Activated CD4-positive, CD25-positive, alpha-beta regulatory T cell treated with anti-CD3 and anti-CD28 coated beads, Interleukin-2, amount 50 U/mL, for 16 hours (primary cell): ENCODE data around the gene GNAS.
A peak's percentile ranks its signal among the peaks of the same experiment; 100 is the strongest.

ENCODE experiments used
- DNase-seq: peaks from one replicate; pipeline ENCODE4 v3.0.0-alpha.2; 2020; ENCODE audit warnings: low read depth, low spot score

The GNAS gene

DNA sequence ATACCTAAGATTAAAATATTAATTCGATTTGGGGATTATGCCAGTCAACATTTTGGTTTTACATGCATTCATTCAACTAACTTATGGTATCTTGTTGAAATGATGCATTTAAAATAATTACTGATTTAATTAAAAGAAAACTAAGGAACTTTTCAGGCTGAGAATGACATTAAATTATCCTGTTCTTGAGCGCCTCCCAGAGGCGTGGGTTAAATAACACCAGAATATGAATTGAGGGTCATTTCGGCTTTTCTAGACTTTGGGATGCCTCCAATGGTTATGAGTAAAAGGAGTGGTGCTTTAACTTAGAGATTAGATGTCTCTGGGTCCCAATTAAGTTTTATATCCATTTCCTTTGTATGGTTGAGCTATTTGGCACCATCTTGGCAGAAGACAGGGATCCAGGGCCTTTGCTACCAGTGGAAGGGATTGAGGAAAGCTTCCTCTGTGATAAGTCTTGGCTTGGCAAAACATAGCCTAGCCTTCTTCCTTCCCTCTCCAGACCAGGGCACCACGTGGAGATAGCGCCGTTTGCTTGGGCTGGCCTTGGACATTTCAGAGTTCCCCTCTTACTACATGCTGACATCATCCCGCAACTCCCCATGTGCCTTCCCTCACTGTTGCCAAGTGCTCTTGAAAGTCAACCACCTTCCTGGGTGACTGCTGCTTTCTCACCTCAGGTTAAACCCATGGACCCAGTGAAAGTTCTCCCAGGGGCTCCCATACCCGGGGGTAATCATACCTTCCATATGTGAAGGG is 28.7 kb downstream of the GNAS start:
- DNase-seq: no peak

DNA sequence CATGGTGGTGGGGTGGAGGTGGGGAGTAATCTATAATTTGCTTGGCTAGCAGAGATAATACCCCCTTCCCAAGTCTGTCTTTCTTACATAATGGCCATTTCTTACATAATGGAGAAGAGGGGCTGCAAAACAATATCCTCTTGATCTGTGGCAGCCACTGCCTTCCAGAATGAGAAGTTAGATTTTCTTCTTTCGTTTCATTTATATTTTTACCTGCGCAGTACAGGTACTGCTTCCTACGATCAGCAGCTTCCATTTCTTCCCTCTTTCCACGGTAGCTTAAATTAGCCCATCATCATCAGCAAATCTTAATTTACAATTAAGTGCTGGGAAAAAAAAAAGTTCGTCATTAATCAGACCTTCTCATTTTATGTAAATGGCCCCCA is 30.2 kb downstream of the GNAS start:
- no peak for DNase-seq

DNA sequence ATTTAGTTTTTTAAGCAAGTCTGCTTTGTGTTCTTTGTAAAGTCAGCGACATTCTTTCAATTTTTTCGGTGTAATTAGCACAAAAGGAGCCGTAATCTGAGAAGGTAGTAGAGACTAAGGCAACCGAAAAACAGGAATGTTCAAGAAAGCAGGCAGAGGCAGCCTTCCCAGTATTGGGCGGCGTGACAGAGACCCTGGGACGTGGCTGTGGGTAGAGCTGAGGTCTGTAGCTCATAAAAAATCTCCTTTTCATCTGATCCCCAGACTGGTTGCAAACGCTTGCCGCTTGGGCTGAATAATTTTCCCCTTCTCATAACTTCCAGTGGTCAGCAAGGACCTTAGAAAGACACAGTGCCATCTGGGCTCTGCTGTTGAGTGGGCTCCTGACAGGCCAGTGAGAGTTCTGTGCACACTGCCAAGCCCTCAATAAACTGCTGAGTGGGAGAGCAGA is 30.8 kb downstream of the GNAS start:
- no peak for DNase-seq

DNA sequence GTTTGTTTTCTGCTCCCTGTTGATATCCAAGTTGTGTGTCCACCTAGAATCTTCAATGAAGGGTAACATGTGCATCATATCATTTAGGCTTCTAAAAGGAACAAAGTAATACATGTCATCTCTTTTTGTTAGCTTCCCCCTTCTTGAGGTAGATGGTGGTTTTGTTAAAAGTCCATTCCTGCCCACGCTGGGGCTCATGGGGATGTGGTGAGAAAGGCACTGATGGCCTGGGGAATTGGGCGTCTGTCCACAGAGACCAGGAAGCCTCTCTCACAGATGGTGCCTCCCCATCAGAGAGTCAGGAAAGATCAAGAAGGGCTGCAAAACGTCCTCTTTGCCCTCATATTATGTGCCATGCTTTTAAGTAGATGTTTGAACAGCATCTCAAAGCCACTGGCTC is 32.5 kb downstream of the GNAS start:
- no peak for DNase-seq

DNA sequence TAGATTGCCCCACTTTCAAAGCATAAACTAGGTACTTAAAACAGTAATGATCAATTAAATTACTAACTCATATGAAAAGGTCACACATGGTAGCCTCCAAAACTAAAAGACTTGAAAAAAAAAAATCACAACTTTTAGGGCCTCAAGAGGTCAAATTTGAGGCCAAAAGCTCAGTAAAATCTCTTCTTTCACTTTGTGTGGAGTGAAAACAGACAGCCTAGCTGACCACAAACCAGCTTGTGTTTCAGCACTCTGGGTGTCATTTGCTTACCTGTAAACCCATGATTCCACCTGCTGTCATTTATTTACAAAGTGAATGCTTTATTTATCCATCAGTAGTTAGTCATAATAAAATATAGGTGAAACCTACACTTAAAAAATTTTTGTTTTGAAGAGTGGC is 34.0 kb downstream of the GNAS start:
- no peak for DNase-seq

DNA sequence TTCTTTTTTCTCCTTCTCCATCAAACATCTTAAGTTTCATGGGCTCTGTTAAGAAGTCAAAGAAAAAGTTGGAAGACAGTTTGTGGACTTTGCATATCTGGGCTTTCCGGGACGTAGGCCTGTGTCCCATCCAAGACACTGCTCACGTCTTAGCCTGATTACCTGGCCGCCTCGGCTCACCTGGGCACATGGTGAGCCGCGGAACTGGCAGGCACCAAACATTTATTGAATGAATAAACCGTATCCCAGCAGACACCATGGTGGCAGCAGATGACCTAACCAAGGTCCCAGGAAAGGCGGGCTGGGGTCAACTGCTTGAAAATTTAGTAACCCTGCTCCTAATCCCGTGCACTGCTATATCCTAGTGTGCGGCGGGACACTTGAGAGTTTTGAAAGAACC is 35.6 kb downstream of the GNAS start:
- DNase-seq: no peak

DNA sequence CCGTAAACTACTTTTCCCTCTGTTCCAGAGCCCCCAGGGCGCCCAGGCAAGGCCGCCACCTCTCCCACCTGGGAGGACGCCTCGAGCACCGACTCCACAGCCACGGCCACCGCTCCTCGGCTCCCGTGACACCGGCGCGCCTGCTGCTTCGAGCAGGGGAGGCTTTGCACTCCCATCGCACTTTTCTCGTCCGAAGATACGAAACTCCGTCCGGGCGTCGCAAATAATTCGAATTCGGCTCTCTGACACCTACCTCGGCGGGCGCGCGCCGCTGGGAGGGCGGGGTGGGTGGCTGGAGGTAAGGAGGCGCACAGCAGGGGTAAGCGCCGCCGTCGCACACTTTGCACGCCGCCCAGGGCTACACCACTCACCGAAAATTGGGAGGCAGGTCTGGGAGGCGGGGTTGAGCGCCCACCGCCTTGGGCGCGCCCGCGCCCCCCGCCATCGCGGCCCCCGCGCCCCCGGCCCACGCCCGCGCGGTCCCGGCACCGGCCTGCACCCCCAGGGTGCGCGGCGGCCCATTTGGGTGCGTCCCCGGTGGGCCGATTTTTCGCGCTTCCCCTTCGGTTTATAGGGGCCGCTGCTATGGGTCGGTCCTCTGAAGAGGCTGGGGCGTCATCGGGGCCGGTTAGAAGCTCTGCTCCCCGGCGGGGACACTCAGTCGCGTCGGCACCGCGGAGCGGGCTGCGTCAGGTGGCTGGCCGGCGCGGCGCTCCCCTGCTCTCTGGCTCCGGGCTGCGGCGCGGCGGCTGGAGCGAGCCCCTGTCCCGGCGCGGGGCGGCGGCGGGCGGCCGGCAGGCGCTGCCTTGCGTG is 36.2 kb downstream of the GNAS start:
- peak; percentile 70 for DNase-seq

DNA sequence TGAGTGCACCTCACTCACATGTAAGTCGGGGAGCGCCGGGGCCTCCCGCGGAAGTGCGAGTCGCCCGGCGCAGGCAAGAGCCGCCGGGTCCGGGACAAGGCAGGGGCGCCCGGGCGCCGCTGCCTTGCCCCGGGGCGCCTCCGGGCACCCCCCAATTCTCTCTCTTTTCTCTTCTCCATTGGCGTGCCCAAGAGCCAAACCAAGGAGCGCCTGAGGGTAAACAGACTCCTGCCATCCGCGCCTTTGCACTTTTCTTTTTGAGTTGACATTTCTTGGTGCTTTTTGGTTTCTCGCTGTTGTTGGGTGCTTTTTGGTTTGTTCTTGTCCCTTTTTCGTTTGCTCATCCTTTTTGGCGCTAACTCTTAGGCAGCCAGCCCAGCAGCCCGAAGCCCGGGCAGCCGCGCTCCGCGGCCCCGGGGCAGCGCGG is 36.8 kb downstream of the GNAS start:
- DNase-seq: no peak

DNA sequence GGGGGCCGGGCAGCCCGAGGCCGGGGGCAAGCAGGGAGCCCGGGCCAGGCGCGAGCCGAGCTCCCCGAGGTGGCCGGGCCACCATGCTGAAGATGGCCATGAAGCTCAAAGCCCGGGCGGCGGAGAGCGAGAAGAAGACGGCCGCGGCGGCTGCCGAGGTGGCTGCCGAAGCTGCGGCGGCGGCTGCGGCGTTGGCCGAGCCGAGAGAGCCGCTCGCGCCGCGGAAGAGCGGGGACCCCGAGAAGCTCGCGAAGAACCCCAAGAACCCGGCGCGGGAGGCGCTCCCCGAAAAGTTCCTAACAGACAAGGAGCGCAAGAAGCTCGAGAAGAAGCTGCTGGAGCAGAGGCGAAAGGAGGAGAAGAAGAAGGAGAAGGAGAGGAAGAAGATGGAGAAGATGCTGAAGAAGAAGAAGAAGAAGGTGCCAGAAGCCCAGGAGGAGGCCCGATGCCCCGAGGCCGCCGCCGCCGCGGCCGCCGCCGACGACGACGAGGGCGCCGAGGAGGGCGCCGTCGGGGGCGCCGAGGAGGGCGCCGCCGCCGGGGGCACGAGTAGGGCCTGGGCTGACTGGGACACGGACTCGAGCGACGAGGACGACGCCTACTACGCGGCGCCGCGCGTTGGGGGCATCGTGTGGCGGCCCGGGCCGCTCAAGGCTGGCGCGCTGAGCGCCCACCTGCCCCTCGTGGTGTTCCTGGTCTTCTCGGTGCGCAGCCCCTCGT is 37.4 kb downstream of the GNAS start:
- no peak for DNase-seq

DNA sequence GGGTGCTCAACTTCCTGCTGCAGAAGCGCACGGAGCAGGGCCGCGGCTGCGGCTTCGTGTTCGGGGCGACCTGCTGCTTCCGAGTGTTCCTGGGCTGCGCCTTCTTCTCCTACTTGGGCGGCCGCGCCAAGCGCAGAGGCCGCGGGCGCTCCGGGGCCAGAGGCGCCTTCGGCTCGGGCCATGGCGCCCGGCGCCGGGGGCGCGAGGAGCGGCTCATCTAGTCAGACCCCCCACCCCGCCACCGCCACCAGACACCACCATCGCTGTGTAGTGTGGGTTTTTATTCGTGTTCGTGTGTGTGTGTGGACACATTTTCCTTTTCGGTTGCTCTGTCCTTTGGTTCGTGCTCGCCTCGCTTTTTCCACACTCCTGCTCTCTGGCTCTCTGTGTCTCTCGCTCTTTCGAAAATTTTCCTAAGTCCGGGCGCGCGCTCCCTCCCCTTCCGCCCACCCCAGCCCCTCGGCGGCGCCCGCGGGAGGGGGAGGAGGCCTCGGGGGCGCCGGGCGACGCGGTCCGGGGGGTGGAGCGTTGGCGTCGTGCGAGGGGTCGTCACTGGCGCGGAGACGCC is 38.1 kb downstream of the GNAS start:
- peak; percentile 32 for DNase-seq

DNA sequence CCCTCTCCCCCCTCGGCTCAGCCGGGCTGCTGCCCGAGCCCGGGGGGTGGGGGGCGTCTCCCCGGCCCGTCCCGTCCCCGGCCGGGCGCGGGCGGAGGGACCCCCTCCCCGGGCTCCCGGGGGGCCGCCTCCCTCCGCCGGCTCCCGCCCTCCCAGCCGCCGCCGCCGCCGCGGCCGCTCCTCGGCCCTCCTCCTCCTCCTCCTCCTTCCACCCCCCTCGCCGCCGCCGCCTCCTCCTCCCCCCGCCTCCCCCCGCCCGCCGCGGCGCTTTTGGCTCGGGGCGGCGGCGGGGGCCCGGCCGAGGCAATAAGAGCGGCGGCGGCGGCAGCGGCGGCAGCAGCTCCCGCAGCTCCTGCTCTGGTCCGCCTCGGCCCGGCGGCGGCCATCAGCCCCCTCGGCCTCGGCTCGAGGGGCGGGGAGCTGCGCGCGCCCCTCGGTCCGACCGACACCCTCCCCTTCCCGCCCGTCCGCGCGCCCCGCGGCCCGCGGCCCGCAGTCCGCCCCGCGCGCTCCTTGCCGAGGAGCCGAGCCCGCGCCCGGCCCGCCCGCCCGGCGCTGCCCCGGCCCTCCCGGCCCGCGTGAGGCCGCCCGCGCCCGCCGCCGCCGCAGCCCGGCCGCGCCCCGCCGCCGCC is 38.7 kb downstream of the GNAS start:
- peak; percentile 46 for DNase-seq

DNA sequence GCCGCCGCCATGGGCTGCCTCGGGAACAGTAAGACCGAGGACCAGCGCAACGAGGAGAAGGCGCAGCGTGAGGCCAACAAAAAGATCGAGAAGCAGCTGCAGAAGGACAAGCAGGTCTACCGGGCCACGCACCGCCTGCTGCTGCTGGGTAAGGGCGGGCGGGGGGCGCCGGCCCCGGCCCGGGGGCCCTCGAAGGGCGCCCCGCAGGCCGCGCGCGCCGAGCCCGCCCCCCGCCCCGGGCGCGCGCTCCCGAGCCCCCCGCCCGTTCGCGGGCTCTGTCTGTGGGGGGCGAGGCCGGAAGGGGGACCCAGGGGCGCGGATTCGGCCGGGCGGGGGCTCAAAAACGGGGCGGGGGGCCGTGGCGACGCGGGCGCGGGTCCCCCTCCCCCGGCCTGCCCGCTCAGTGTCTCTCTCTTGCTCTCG is 39.2 kb downstream of the GNAS start:
- no peak for DNase-seq

DNA sequence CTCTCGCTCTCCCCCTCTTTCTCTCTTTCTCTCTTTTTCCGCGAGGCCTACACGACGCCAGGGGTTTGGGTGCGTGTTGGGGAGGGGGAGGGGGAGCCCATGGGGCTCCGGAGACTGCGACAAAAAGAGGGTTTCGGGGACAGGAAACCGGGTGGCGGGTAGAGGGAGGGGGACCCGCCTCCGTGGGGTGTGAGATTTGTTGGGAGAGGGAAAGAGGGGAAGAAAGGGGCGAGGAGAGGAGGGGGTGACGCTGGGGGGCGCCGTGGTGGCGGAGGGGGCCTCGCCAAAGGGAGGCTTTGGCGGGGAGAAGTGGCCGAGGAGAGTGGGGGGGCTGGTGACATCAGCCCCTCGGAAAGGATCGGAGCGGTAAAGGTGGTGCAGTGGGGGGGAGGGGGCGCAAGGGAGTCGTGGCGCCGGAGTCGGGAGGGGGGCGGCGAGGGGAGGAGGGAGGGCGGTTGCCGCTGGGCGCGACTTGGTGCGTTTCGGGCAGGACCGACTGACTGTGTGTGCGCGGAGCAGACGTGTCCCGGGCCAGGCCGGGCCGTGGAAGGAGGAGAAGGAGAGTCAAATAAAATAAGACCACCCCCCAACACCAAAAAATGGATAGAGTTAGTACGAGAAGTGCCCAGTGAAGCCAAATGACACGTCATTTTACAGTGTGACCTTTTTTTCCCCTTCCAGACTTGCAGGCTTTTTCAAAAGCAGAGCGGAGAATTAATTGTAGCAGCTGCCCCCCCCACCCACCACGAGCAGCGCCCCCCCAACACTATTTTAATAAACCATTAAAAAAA is 39.8 kb downstream of the GNAS start:
- peak; percentile 50 for DNase-seq

DNA sequence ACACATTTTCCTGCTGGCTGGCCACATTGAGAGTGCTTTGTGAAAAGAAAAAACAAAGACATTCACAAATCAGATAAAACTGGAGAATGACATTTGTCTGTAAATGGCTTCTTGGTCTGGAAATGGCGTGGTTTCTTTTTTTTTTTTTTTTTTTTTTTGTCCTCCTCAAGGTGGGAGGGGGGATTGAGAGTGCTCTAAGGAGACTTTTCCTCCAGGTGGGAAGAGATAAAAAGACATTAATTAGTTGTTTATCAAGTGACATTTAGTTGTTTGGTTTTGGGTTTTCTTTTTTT is 40.4 kb downstream of the GNAS start:
- no peak for DNase-seq

DNA sequence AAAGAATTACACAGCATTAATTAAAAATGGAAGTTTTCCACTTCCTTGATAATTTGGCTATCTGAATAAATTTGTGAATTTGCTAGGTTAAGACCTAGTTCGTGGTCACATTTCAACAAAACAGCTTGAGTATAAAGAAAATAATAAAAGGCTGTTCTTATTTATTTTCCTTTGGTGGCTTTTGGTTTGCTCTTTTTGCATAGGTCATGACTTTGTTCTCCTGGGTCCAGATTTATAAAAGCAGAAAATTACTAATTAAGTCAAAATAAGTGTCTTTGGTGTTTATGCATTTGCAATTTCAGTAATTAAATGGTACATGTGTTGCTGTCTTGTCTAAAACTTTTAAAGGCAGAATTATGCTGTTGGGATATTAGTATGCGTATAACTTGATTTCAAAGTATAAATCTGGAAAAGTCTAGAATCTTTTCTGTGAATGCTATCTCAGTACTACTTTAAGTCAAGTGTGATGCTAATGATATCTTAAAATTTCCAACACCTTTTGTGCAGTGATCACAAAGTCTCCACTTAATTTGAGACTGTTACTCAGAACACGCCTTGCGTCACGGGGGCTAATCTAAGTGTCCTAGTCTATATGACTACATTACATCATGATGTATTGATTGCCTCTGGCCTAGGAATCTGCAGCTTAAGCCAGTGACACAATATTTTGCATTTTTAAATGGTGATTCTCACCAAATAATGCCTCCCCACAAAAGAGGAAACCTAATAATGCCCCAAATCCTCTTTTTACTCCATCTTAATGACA is 41.0 kb downstream of the GNAS start:
- DNase-seq: no peak

DNA sequence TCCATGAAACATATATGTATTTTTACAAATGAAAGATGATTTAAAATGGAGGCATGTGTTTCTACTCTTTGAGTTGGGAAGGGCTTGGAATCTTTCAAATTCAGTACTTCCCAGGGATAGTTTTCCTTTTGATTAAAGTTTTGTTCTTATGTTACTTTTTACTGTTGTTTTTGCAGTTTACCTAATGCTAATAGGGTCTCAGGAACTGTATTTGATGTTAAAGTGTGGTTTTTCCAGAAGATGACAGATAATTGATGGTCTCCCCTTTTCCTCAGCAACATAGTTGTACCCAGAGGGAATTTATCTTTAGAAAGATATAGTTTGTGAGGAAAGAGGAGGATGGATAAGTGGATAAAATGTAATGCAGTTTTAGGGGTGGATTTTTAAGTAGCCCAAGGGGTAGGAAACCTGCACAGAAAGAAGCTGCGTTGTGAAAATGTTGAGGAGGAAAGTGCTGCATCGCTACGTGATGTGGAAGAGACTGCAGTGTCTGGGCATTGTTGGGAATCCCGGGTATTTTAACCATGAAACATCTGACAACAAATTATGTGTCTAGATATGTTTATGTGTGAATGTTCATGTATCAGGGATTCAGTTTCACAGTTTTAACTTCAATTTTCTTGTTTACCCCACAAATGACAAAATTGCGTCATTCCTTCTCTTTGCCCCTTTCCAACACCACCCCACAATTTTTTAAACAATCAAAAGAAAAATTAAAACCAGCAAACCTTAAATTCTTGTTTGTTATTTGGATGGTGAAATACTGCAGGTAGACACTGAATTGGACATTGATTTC is 42.3 kb downstream of the GNAS start:
- DNase-seq: no peak

DNA sequence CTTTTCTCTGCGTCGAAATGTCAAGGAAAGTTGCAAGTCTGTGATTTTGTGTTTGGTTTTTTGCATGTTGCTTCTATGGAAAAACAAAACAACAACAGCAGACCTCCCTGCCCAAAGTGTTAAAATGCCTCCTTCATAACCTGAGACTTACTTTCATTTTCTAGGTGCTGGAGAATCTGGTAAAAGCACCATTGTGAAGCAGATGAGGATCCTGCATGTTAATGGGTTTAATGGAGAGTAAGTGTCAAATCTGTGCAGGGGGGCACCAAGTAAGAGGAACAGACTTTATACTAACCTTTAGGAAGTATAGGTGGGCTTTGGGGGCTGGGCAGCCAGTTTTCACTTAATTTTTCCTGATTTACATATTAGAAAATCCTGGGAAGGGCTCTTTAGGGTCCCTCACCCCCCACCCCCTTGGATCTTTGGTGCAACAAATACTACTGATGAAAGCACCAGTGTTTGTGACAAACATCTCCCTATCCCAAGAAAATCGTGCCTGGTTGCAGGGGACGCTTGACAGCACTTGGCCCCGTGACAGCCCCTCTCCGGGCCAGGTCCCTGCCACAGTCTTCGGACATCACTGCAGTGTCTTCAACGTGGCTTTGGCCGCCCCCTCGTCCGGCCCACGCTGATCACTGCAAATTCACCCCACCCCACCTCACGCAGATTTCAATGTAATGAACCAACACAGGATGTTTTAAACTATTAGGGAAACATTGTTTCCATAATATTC is 43.1 kb downstream of the GNAS start:
- no peak for DNase-seq

DNA sequence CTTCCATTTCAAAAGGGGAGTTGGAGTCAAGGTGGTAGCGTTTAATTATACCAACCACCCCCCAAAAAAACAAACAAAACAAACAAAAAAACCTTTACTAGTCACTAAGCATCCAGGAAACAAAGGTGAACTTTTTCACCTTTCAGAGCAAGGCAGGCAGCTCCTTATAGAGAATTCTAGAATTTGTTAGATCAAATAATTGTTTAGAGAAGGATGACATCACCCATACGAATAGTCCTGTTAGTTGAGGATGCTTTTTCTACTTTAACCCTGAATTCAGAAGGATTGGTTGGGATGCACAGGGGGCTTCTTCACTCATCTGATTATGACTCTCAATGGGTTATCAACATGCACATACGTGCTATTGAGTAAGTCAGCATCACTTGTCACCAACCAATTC is 44.3 kb downstream of the GNAS start:
- DNase-seq: no peak

DNA sequence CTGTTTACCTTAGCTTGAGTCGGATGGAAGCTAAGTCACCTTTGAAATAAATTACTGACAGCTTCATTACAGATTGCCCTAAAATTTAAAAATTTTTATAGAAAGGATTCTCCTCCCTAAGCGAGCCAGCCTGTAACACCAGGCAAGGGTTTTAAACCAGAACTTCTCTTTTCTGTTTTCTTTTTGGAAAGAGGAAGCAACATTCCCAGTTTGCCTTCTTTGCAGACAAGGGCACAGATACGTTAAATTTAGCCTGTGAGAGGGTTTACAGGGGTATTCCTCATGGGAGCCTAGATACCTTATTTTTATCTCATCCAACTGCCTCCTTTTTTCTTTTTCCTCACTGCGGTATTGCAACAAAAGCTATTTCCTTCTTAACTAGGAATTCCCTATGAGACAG is 45.0 kb downstream of the GNAS start:
- DNase-seq: no peak
